ENCODE results near the gene RNASEH2C.

RNASEH2C gene

GRCh38 chr11:65701686-65702085 is 18.9 kb downstream of the RNASEH2C start:
- Histone ChIP-seq H3K4me1 (ENCODE audit: low read length) (peaks cover 17% of the 10 kb centered on the region), H4K20me1 (ENCODE audit: insufficient read depth, low read length) (no peaks in the 10 kb centered on the region), H3K27ac (ENCODE audit: low read length) (no peak overlapping the region), H3K27me3 (ENCODE audit: low read depth, low read length) (peaks cover 27% of the 10 kb centered on the region), H3K79me2 (ENCODE audit: low read length) (no peaks in the 10 kb centered on the region), H3K4me3 (ENCODE audit: low read length) (no peak overlapping the region), H3K9me3 (ENCODE audit: insufficient read depth, low read length) (peaks cover 4% of the 10 kb centered on the region; the same call in 1 of the 2 replicates), H3K9ac (ENCODE audit: low read length) (no peak overlapping the region), H3K36me3 (replicated peaks; ENCODE audit: low read depth, low read length) (no peaks in the 10 kb centered on the region), H2AFZ (ENCODE audit: low read depth, low read length) (no peak overlapping the region), H3K4me2 (ENCODE audit: low read length) (no peak overlapping the region)
- no peak for TF ChIP-seq CTCF (IDR thresholded peaks at IDR 0.05; ENCODE audit: low read depth, low read length)
- TF ChIP-seq EZH2phosphoT487 (IDR thresholded peaks at IDR 0.05; ENCODE audit: low read depth): no peak

GRCh38 chr11:65700399-65700798 is 20.2 kb downstream of the RNASEH2C start:
- no peaks in the 10 kb centered on the region for H4K20me1 ChIP-seq (ENCODE audit: insufficient read depth, low read length)
- peaks cover 23% of the 10 kb centered on the region for H3K27me3 ChIP-seq (ENCODE audit: low read depth, low read length)
- H3K27ac ChIP-seq (ENCODE audit: low read length): no peak overlapping the region
- peaks cover 4% of the 10 kb centered on the region; the same call in 1 of the 2 replicates for H3K9me3 ChIP-seq (ENCODE audit: insufficient read depth, low read length)
- peaks cover 10% of the 10 kb centered on the region for H3K4me1 ChIP-seq (ENCODE audit: low read length)
- no peak overlapping the region for H3K9ac ChIP-seq (ENCODE audit: low read length)
- no peaks in the 10 kb centered on the region for H3K79me2 ChIP-seq (ENCODE audit: low read length)
- no peak overlapping the region for H2AFZ ChIP-seq (ENCODE audit: low read depth, low read length)
- no peaks in the 10 kb centered on the region for H3K36me3 ChIP-seq (replicated peaks; ENCODE audit: low read depth, low read length)
- no peak overlapping the region for H3K4me3 ChIP-seq (ENCODE audit: low read length)
- H3K4me2 ChIP-seq (ENCODE audit: low read length): no peak overlapping the region
- no peak for TF ChIP-seq EZH2phosphoT487 (IDR thresholded peaks at IDR 0.05; ENCODE audit: low read depth)
- no peak for TF ChIP-seq CTCF (IDR thresholded peaks at IDR 0.05; ENCODE audit: low read depth, low read length)

- H3K4me1 ChIP-seq (ENCODE audit: low read length): peaks cover 10% of the 10 kb centered on the region
- no peak overlapping the region for H3K4me3 ChIP-seq (ENCODE audit: low read length)
- H2AFZ ChIP-seq (ENCODE audit: low read depth, low read length): no peak overlapping the region
- TF ChIP-seq CTCF (IDR thresholded peaks at IDR 0.05; ENCODE audit: low read depth, low read length): no peak
- no peak for TF ChIP-seq EZH2phosphoT487 (IDR thresholded peaks at IDR 0.05; ENCODE audit: low read depth)
- H3K9me3 ChIP-seq (ENCODE audit: insufficient read depth, low read length): peaks cover 4% of the 10 kb centered on the region; the same call in 1 of the 2 replicates
- no peaks in the 10 kb centered on the region for H4K20me1 ChIP-seq (ENCODE audit: insufficient read depth, low read length)
- no peak overlapping the region for H3K27ac ChIP-seq (ENCODE audit: low read length)
- H3K27me3 ChIP-seq (ENCODE audit: low read depth, low read length): peaks cover 20% of the 10 kb centered on the region
- no peak overlapping the region for H3K9ac ChIP-seq (ENCODE audit: low read length)
- H3K4me2 ChIP-seq (ENCODE audit: low read length): no peak overlapping the region
- no peaks in the 10 kb centered on the region for H3K79me2 ChIP-seq (ENCODE audit: low read length)
- H3K36me3 ChIP-seq (replicated peaks; ENCODE audit: low read depth, low read length): no peaks in the 10 kb centered on the region
Measured at GRCh38 chr11:65699306-65699705, 21.3 kb downstream of the RNASEH2C start.

- no peak for TF ChIP-seq CTCF (IDR thresholded peaks at IDR 0.05; ENCODE audit: low read depth, low read length)
- TF ChIP-seq EZH2phosphoT487 (IDR thresholded peaks at IDR 0.05; ENCODE audit: low read depth): no peak
- peaks cover 20% of the 10 kb centered on the region for H3K27me3 ChIP-seq (ENCODE audit: low read depth, low read length)
Measured at GRCh38 chr11:65698205-65698604, 22.4 kb downstream of the RNASEH2C start.

More at GRCh38 chr11:65698205-65698604, 22.4 kb downstream of the RNASEH2C start:
- Histone ChIP-seq H3K4me2 (ENCODE audit: low read length) (no peak overlapping the region), H3K4me3 (ENCODE audit: low read length) (no peak overlapping the region), H3K27ac (ENCODE audit: low read length) (no peak overlapping the region), H3K36me3 (replicated peaks; ENCODE audit: low read depth, low read length) (no peaks in the 10 kb centered on the region), H3K79me2 (ENCODE audit: low read length) (no peaks in the 10 kb centered on the region), H4K20me1 (ENCODE audit: insufficient read depth, low read length) (no peaks in the 10 kb centered on the region), H3K9me3 (ENCODE audit: insufficient read depth, low read length) (peaks cover 4% of the 10 kb centered on the region; the same call in 1 of the 2 replicates), H3K4me1 (ENCODE audit: low read length) (peaks cover 7% of the 10 kb centered on the region), H2AFZ (ENCODE audit: low read depth, low read length) (no peak overlapping the region), H3K9ac (ENCODE audit: low read length) (no peak overlapping the region)
